DMS79 (cell line): Measurements from ENCODE around the gene LGI4.

Source experiments
- DNase-seq: peaks from one replicate; lab custom pipeline; 2025; lab: John Stamatoyannopoulos, UW

LGI4 gene

GRCh38 chr19:35134601-35135242, at the start of gene LGI4:
Gene LGI4 (minus strand): TSS chr19:35135059. CDS start chr19:35134680, 379 bp downstream.
- DNase-seq: no peak

- DNase-seq: no peak
Observed at GRCh38 chr19:35184267-35184666, 49.4 kb upstream of the LGI4 start.

- DNase-seq: no peak
Observed at GRCh38 chr19:35181387-35181786, 46.5 kb upstream of the LGI4 start.

DNA sequence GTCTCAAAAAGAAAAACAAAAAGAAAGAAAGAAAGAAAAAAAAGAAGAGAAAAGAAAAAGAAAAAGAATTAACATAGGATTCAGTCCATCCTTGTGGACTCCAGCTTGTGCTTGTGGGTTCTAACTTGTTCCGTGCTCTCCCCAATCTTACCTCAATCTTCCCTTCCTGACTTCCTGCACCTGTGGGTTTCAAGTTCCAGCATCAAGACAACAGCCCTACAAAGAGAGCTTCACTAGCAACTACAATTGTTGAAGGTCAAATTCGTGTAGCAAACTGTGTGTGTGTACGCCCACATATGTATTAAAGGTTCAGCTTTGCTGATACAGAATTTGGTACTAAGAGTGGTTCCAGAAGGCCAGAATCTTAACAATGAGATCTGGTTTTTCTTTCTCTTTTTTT, 45.0 kb upstream of the LGI4 start:
- no peak for DNase-seq

DNA sequence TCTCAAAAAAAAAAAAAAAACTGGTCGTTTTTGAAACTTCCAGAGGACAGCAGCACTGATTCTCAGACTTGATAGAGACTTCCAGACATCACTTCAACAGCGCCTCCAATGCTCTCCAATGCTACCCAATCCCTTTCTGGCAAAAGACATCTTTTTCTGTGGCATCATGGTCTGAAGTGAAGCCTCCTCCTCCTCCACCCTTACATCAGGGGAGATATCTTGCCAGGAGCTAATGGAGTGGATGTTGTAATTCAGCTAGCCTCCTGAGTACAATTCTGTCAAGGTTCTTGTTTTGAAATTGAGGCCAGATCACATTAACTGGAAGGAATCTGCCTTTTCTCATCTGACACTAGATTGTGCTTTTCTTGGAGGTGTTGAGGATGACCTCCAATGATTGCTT, 43.8 kb upstream of the LGI4 start:
- DNase-seq: no peak

GRCh38 chr19:35177377-35178274, 42.8 kb upstream of the LGI4 start:
- DNase-seq: no peak

DNA sequence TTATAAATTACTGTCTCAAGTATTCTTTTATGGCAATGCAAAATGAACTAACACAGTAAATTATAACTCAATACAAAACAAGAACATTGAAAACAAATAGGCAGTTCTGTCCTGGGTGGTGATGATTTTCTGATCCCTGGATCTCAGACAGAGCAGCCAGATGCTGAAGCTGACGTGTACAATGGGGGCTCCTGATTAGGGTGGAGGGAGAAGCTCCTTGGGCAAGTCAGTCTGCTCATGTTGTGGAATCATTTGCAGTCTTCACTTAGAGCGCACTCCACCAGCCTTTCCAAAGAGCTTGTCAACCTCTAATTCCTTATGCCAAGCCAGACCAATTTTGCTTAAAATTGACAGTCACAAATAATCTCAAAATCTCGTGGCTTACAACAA, 41.3 kb upstream of the LGI4 start:
- no peak for DNase-seq

GRCh38 chr19:35174226-35174625, 39.4 kb upstream of the LGI4 start:
- DNase-seq: no peak

GRCh38 chr19:35171730-35172129, 36.9 kb upstream of the LGI4 start:
- DNase-seq: no peak

- DNase-seq: no peak
Observed at GRCh38 chr19:35170359-35171061, 35.7 kb upstream of the LGI4 start.

- DNase-seq: no peak
Observed at GRCh38 chr19:35169221-35169995, 34.5 kb upstream of the LGI4 start.

DNA sequence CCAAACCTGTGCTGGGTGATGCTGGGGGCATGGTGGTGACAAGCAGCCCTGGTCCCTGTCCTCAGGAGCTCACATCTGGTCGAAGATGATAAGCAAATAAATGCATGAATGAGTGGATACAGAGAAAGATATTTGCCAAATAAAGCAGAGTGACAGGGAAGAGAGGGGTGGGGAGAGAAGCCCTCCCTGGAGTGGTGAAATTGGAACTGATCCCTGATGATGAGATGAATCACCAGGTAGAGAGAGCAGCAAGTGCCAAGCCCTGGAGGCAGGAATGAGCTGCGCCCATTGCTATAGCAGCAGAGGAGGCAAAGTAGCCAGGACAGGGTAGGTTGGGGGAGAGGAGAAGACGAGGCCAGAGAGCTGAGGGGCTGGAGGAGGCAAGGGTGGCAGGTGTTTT, 33.3 kb upstream of the LGI4 start:
- DNase-seq: no peak

GRCh38 chr19:35167251-35168119, 32.6 kb upstream of the LGI4 start:
- no peak for DNase-seq

DNA sequence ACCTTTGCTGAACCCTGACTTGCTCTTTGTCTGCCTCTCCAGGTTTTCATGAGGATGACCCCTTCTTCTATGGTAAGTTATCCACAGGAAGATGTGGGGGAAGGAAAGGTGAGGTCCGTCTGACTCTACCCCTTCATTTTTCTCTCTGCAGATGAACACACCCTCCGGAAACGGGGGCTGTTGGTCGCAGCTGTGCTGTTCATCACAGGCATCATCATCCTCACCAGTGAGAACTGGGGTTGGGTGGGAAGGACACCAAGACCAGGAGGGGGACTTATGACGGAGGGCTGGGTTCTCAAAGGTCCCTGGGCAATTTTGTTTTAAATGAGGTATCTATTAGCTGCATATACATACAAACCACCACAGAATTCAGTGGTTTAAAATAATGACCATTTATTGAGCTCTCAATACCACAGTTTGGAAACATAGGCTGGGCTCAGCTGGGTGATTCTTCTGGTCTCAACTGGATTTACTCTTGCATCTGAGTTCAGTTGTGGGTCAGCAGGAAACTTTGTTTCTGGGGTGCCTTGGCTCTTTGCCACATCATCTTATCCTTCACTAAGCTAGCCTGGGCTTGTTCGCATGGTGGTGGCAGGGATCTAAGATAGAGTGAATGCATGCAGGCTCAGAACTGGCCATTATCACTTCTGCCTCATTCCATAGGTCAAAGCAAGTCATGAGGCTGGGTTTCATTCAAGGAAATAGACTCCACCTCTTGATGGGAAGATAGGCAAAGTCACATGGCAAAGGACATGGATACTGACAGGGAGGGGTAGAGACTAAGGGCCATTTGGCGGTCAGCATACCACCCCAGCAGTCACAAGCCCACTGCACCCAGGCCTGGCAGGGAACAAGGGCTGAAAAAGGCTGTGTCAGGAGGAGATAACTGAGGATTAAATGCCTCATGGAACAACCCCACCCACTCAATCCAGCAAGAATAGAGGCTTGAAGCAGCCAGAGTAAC, 31.5 kb upstream of the LGI4 start:
- DNase-seq: no peak

- no peak for DNase-seq
Observed at GRCh38 chr19:35165200-35166058, 30.6 kb upstream of the LGI4 start.

GRCh38 chr19:35164418-35164817, 29.6 kb upstream of the LGI4 start:
- DNase-seq: no peak

DNA sequence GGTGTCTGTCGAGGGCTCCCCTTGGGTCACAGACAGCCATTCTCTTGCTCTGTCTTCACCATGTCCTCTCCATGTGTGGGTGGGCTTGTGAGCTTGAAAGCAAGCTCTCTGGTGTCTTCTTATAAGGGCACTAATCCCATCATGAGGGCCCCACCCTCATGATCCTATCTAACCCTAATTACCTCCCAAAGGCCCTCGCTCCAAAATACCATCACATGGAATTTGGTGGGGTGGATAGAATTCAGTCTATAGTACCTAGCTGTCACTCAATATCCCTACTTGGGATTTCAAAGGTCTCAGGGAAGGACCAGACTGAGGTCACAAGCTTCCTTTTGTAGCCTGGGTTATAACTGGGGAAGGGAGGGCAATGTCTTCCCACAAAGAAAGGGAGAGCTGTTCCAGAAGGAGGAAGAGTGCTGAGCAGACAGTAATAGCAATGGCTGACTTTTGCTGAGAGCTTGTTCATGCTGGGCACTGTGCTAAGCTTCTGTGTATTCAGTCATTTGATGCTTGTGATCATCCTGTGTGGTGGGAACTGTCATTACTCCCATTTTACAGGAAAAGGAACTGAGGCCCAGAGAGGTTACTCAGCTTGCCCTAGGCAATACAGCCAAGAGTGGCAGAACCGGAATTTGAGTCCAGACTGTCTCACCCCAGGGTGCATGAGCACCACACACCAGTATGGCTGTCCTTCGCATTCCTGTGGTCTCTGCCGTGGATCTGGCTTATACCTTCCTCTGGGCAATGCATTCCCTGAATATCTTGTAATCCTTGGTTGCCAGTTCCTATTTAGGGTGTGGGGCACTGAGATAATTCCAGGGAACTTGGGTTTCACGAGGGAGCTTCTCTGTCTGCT, 27.8 kb upstream of the LGI4 start:
- DNase-seq: no peak

DNA sequence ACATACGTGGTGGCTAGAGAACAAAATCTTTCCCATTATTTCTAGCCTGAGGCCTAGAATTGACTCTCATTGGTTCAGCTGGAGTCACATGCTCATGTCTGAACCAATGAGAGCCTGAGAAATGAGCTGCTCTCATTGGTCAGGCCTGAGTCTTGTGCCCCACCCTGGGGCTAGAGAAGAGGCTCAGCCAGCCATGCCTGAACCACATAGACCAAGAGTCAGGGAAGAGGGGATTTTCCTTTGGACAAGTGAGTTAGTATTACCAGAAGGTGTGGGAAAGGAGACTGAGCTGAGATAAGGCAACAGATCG, 26.5 kb upstream of the LGI4 start:
- no peak for DNase-seq
